ENCODE data around the gene DAB2IP. TPM values are rescaled to one million over a fixed set of nuclear protein-coding genes. Genes with fewer than 3 reads are reported as not detected.

DAB2IP gene
- polyA plus RNA-seq, 1 experiment, result 20.4 TPM

- no peak overlapping the region for H3K27ac ChIP-seq (ENCODE audit: low read depth, low read length)
- H3K4me3 ChIP-seq (ENCODE audit: low read depth, low read length), result no peak overlapping the region
- peaks cover 2% of the 10 kb centered on the region for H3K27me3 ChIP-seq (ENCODE audit: control insufficient read depth, insufficient read depth, low read length)
- ChIA-PET CTCF (no interaction called here), POLR2A (no interaction called here)
- no peak for TF ChIP-seq CTCF (IDR thresholded peaks at IDR 0.05; ENCODE audit: low read depth, low read length)
- H3K9me3 ChIP-seq (ENCODE audit: control insufficient read depth, insufficient read depth, low read length), result no peaks in the 10 kb centered on the region
- DNase-seq (ENCODE audit: low read depth, low spot score), result no peak
Observed at GRCh38 chr9:121818016-121818661, 166.7 kb downstream of the DAB2IP start.

GRCh38 chr9:121818841-121819427 lies 167.5 kb downstream of the DAB2IP start:
- H3K4me3 ChIP-seq (ENCODE audit: low read depth, low read length), result no peak overlapping the region
- POLR2A ChIA-PET, result no interaction called here
- no peak for TF ChIP-seq CTCF (IDR thresholded peaks at IDR 0.05; ENCODE audit: low read depth, low read length)

GRCh38 chr9:121819428-121820231 lies 168.2 kb downstream of the DAB2IP start:
- no peak for DNase-seq (ENCODE audit: low read depth, low spot score)
- Histone ChIP-seq H3K4me3 (ENCODE audit: low read depth, low read length) (peak overlapping the region; percentile 29), H3K27ac (ENCODE audit: low read depth, low read length) (no peak overlapping the region), H3K9me3 (ENCODE audit: control insufficient read depth, insufficient read depth, low read length) (no peaks in the 10 kb centered on the region), H3K27me3 (ENCODE audit: control insufficient read depth, insufficient read depth, low read length) (peaks cover 2% of the 10 kb centered on the region)
- POLR2A ChIA-PET, result no interaction called here
- no peak for TF ChIP-seq CTCF (IDR thresholded peaks at IDR 0.05; ENCODE audit: low read depth, low read length)
- CTCF ChIA-PET, result no interaction called here

More at GRCh38 chr9:121818841-121819427, 167.5 kb downstream of the DAB2IP start:
- CTCF ChIA-PET, result no interaction called here
- Histone ChIP-seq H3K27ac (ENCODE audit: low read depth, low read length) (no peak overlapping the region), H3K27me3 (ENCODE audit: control insufficient read depth, insufficient read depth, low read length) (peaks cover 2% of the 10 kb centered on the region), H3K9me3 (ENCODE audit: control insufficient read depth, insufficient read depth, low read length) (no peaks in the 10 kb centered on the region)
- no peak for DNase-seq (ENCODE audit: low read depth, low spot score)

GRCh38 chr9:121820286-121821005 lies 169.0 kb downstream of the DAB2IP start:
- ChIA-PET POLR2A (no interaction called here), CTCF (no interaction called here)
- DNase-seq (ENCODE audit: low read depth, low spot score), result no peak

More at GRCh38 chr9:121820286-121821005, 169.0 kb downstream of the DAB2IP start:
- Histone ChIP-seq H3K27ac (ENCODE audit: low read depth, low read length) (no peak overlapping the region), H3K9me3 (ENCODE audit: control insufficient read depth, insufficient read depth, low read length) (no peaks in the 10 kb centered on the region), H3K27me3 (ENCODE audit: control insufficient read depth, insufficient read depth, low read length) (peaks cover 2% of the 10 kb centered on the region), H3K4me3 (ENCODE audit: low read depth, low read length) (no peak overlapping the region)
- TF ChIP-seq CTCF (IDR thresholded peaks at IDR 0.05; ENCODE audit: low read depth, low read length), result no peak
